PC-9 (cell line): ENCODE data around the gene MORF4L2. TPM values are rescaled to one million over a fixed set of nuclear protein-coding genes. Genes with fewer than 3 reads are reported as not detected.

ENCODE experiments used
- BruUV-seq: library from RNA; stranded (reverse); fragments of 400-500 nt; replicated peaks from 2 replicates; lab custom pipeline; 2021; lab: Mats Ljungman, UMichigan
- CTCF ChIA-PET: fragments of 300-600 bp; sonication (Branson Sonifier 250); formaldehyde crosslinking; loops from one replicate; lab custom pipeline; 2022; ENCODE audit warnings: antibody characterized with exemption; lab: Charles Lee
- POLR2A ChIA-PET: fragments of 300-600 bp; sonication (Branson Sonifier 250); formaldehyde crosslinking; loops from one replicate; lab custom pipeline; 2022; ENCODE audit warnings: antibody characterized with exemption; ENCODE audit not compliant: unreplicated experiment; lab: Charles Lee
- DNase-seq, 2 experiments: peaks; one replicate each; pipeline versions ENCODE4 v3.0.0 to v3.0.0-alpha.2; 2015 to 2022; ENCODE audit warnings: mixed read lengths in 1 of 2
- H2AFZ ChIP-seq: fragments of 200-600 bp; sonication (generic); 2 replicates; pipeline ENCODE4 v1.8.1; 2017; ENCODE audit warnings: antibody characterized with exemption
- H3F3A ChIP-seq: fragments of 200-600 bp; sonication (generic); 2 replicates; pipeline ENCODE4 v1.8.1; 2017; ENCODE audit warnings: antibody characterized with exemption, mild to moderate bottlenecking, low read depth; ENCODE audit not compliant: insufficient read depth
- H3K27ac ChIP-seq: fragments of 200-600 bp; sonication (generic); 2 replicates; pipeline ENCODE4 v1.6.1; 2016; ENCODE audit warnings: mixed run types
- H3K27me3 ChIP-seq: fragments of 200-600 bp; sonication (generic); 2 replicates; pipeline ENCODE4 v1.6.1; 2016; ENCODE audit warnings: low read depth, mixed run types; ENCODE audit not compliant: insufficient read depth
- H3K36me3 ChIP-seq: fragments of 200-600 bp; sonication (generic); 2 replicates; pipeline ENCODE4 v1.6.1; 2016; ENCODE audit warnings: low read depth, mixed run types
- H3K4me1 ChIP-seq: fragments of 200-600 bp; sonication (generic); replicated peaks from 2 replicates; pipeline ENCODE4 v1.6.1; 2016; ENCODE audit warnings: mixed run types; ENCODE audit not compliant: insufficient read depth
- H3K4me2 ChIP-seq: fragments of 200-600 bp; sonication (generic); 2 replicates; pipeline ENCODE4 v1.6.1; 2017; ENCODE audit warnings: mixed run types
- H3K4me3 ChIP-seq: fragments of 200-600 bp; sonication (generic); 2 replicates; pipeline ENCODE4 v1.6.1; 2016; ENCODE audit warnings: mixed run types
- H3K79me2 ChIP-seq: fragments of 200-600 bp; sonication (generic); 2 replicates; pipeline ENCODE4 v1.6.1; 2017; ENCODE audit warnings: low read depth, mixed run types
- H3K9me2 ChIP-seq: fragments of 200-600 bp; sonication (generic); 2 replicates; pipeline ENCODE4 v1.8.1; 2017; ENCODE audit warnings: mild to moderate bottlenecking; ENCODE audit not compliant: insufficient read depth
- H3K9me3 ChIP-seq: fragments of 200-600 bp; sonication (generic); 2 replicates; pipeline ENCODE4 v1.8.1; 2016; ENCODE audit warnings: low read depth; ENCODE audit not compliant: insufficient read depth
- H4K20me1 ChIP-seq: fragments of 200-600 bp; sonication (generic); 2 replicates; pipeline ENCODE4 v1.8.1; 2017; ENCODE audit not compliant: insufficient read depth
- EZH2 ChIP-seq: fragments of 200-600 bp; sonication (generic); IDR thresholded peaks from 2 replicates; pipeline ENCODE4 v1.8.0; 2017; ENCODE audit warnings: antibody characterized with exemption, low read depth
- intact Hi-C: fragments of 100-400 bp; cut with micrococcal nuclease; formaldehyde crosslinking; loops from one replicate; pipeline ENCODE4 v1.10.0; 2022; ENCODE audit not compliant: unreplicated experiment
- total RNA-seq: library from RNA; stranded (reverse); gene quantifications from 2 replicates; pipeline ENCODE4 v1.2.3, GENCODE V29; 2021
- TF ChIP-seq, protein P1 (sequence below): fragments of 200-600 bp; sonication (generic); conservative IDR thresholded peaks from 2 replicates; pipeline ENCODE4 v1.6.1; 2017; ENCODE audit warnings: mixed run types, antibody characterized with exemption, mild to moderate bottlenecking, moderate library complexity

MORF4L2 gene
- total RNA-seq, 1 experiment from 2014 or later: 385 TPM

DNA sequence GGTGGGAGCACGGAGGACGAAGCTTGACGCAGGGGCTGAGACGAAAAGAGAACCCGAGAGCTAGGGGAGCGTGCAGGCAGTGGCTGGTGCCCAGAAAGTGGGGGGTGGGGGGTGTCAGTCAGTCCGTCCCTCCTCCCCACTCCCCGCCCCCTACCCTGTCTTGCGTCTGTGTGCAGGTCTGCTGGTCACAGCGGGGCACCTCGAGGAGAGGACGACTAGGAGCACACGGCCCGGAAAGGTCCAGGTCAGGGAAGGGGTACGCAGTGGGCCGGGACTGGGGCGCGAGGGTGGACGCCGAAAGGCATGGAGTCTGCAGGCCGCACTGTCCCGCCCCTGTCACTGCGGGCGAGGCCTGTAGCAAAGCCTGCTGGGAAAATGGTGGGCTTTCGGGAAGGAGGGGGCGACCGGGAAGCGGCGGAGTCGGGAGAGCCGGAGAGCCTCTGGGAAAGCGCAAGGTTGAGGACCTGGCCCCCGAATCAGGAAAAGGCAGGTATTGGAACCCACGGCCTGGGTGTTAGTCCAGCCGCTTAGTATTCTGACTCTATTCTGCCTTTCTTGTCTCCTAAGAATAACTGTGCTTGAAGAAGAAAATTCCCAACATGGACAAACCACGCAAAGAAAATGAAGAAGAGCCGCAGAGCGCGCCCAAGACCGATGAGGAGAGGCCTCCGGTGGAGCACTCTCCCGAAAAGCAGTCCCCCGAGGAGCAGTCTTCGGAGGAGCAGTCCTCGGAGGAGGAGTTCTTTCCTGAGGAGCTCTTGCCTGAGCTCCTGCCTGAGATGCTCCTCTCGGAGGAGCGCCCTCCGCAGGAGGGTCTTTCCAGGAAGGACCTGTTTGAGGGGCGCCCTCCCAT, 57.0 kb downstream of the MORF4L2 start:
- H2AFZ ChIP-seq: peak overlapping the region; percentile 97
- H3K79me2 ChIP-seq: peaks cover 18% of the 10 kb centered on the region
- peaks cover 14% of the 10 kb centered on the region for H3K4me1 ChIP-seq
- peak overlapping the region; percentile 90 for H3K4me2 ChIP-seq
- BruUV-seq: TSS peak; percentile 93
- peaks cover 8% of the 10 kb centered on the region; the same call in 1 of the 2 replicates for H3F3A ChIP-seq
- no peaks in the 10 kb centered on the region for H4K20me1 ChIP-seq
- no peaks in the 10 kb centered on the region for H3K27me3 ChIP-seq
- H3K9me3 ChIP-seq: no peaks in the 10 kb centered on the region
- no peaks in the 10 kb centered on the region for H3K36me3 ChIP-seq
- intact Hi-C loops: loop anchor here (2.0 kb wide), 1 partner anchor 57 kb away; the partner anchor contains the start of gene MORF4L2
- ChIA-PET CTCF (interaction anchor here (0.5 to 1.7 kb wide), 7 partner anchors 13 to 286 kb away, joined by 3 to 9 read pairs (median 4); no protein-coding TSS in a partner anchor), POLR2A (interaction anchor here (0.6 to 1.1 kb wide), 5 partner anchors 13 to 58 kb away, joined by 3 to 31 read pairs (median 9); no protein-coding TSS in a partner anchor)
- H3K9me2 ChIP-seq: no peaks in the 10 kb centered on the region
- TF ChIP-seq, protein P1, sequence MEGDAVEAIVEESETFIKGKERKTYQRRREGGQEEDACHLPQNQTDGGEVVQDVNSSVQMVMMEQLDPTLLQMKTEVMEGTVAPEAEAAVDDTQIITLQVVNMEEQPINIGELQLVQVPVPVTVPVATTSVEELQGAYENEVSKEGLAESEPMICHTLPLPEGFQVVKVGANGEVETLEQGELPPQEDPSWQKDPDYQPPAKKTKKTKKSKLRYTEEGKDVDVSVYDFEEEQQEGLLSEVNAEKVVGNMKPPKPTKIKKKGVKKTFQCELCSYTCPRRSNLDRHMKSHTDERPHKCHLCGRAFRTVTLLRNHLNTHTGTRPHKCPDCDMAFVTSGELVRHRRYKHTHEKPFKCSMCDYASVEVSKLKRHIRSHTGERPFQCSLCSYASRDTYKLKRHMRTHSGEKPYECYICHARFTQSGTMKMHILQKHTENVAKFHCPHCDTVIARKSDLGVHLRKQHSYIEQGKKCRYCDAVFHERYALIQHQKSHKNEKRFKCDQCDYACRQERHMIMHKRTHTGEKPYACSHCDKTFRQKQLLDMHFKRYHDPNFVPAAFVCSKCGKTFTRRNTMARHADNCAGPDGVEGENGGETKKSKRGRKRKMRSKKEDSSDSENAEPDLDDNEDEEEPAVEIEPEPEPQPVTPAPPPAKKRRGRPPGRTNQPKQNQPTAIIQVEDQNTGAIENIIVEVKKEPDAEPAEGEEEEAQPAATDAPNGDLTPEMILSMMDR: no peak; the same call in 1 of the 2 replicates
- no peak for TF ChIP-seq EZH2
- H3K4me3 ChIP-seq: peak overlapping the region; percentile 91
- peak; percentile 56 to 59 for DNase-seq
- H3K27ac ChIP-seq: peak overlapping the region; percentile 78

DNA sequence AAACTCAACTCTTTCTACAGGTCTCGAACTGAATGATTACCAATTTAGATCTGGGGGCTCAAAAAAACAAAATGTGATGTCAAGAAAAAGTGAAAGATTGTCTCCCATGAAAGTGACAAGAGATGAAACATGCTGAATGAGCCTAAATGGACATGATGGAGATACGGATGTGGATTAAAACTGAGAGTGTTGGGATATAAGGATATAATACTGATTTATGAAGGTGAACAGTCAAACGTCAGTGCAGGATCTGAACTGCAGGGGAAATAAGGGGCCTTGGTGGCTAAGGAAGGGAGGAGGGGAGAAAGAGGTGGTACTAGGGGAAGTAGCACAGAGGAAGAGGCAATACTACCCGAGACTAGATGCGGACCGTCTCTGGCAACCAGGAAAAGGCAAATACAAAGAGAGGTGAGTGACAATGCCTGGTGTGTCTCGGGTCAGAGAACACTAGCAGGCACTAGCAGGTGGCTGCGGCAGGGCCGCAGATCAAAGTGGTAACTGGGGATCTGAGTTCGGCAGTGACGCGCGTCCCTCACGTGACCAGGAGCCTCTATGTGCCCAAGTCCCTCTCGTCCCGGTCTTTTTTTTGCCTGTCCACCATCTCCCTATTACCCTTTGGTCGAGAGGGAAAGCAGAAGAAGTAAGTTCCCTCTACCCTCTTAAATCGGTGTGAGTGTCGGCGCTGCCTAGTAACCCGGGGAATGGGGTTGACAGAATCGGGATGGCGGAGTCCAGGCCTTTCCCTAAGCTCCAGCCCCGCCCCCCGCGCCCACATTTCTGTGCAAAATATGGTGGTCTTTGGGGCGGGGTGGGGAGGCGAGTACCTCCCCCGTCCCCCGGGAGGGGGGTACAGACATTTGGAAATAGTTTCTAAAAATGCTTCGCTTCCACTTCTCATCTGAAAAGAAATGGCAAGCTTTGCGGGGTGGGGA, 57.8 kb downstream of the MORF4L2 start, which contains the start of gene TCEAL1:
TCEAL1 (plus strand) TSS at position 590 of the 932 bp plus-strand sequence. CDS start 942 bp downstream, outside the sequence.
- Histone ChIP-seq H3K4me2 (peak within 1 kb of the TSS; percentile 90), H3K79me2 (peaks cover 18% of the 10 kb centered on the region), H3K27me3 (no peaks in the 10 kb centered on the region), H3K9me3 (no peaks in the 10 kb centered on the region), H3K4me1 (peaks cover 12% of the 10 kb centered on the region), H4K20me1 (no peaks in the 10 kb centered on the region), H2AFZ (peak within 1 kb of the TSS; percentile 97), H3K27ac (peak within 1 kb of the TSS; percentile 78), H3K4me3 (peak within 1 kb of the TSS; percentile 91), H3K9me2 (no peaks in the 10 kb centered on the region), H3K36me3 (no peaks in the 10 kb centered on the region), H3F3A (peaks cover 8% of the 10 kb centered on the region; the same call in 1 of the 2 replicates)
- TSS peak; percentile 82 for BruUV-seq
- ChIA-PET POLR2A (no interaction called here), CTCF (interaction anchor here (0.6 to 1.7 kb wide), 2 partner anchors 58 to 285 kb away, joined by 4 to 9 read pairs; no protein-coding TSS in a partner anchor)
- intact Hi-C loops: no loop called here
- TF ChIP-seq EZH2: no peak
- TF ChIP-seq, protein P1: no peak
- peak in 1 of 2 experiments; percentile 41 for DNase-seq

DNA sequence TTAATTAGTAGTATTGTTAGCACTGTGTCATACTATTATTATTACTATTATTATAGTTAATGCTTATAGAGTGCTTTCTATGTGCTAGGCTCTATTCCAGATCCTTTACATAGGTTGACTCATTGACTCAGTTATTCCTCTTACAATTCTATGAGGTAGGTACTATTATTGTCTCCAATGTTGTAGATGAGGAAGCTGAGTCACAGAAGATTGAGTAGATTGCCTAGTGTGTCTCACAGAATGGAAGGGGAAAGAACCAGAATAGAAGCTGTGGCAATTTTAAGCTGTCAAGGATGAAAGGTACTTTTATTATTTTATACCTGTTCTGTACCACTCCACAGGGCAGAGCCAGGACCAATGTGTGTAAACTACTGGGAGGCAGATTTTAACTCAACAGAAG, 59.6 kb downstream of the MORF4L2 start:
- Histone ChIP-seq H3K4me1 (no peaks in the 10 kb centered on the region; the same call in 1 of the 2 replicates), H3K27me3 (no peaks in the 10 kb centered on the region), H3F3A (peaks cover 8% of the 10 kb centered on the region; the same call in 1 of the 2 replicates), H3K4me2 (no peak overlapping the region), H2AFZ (no peak overlapping the region), H3K79me2 (peaks cover 18% of the 10 kb centered on the region), H3K4me3 (no peak overlapping the region), H3K27ac (no peak overlapping the region), H4K20me1 (no peaks in the 10 kb centered on the region), H3K9me3 (no peaks in the 10 kb centered on the region), H3K36me3 (no peaks in the 10 kb centered on the region), H3K9me2 (no peaks in the 10 kb centered on the region)
- POLR2A ChIA-PET: no interaction called here
- CTCF ChIA-PET: no interaction called here
- DNase-seq: no peak
- TF ChIP-seq EZH2: no peak
- TF ChIP-seq, protein P1: no peak
- intact Hi-C loops: no loop called here
- BruUV-seq: no TSS peak
